Neural crest cell (in vitro differentiated cells): ENCODE data around the gene ZC3H12C. TPM values are rescaled to one million over a fixed set of nuclear protein-coding genes. Genes with fewer than 3 reads are reported as not detected.

Experiments used
- DNase-seq: peaks from one replicate; pipeline ENCODE4 v3.0.0; 2021; ENCODE audit warnings: low read depth, mixed read lengths, low spot score
- H3K27ac Mint-ChIP-seq: one replicate; pipeline ENCODE4 v1.8.0; 2021; ENCODE audit warnings: mild to moderate bottlenecking, mixed read lengths; ENCODE audit not compliant: unreplicated experiment
- H3K27me3 Mint-ChIP-seq: 2 replicates; pipeline ENCODE4 v1.8.0; 2021; ENCODE audit warnings: low read depth, mild to moderate bottlenecking, mixed read lengths
- H3K36me3 Mint-ChIP-seq: 2 replicates; pipeline ENCODE4 v1.8.0; 2021; ENCODE audit warnings: low read depth, mild to moderate bottlenecking, mixed read lengths
- H3K4me1 Mint-ChIP-seq: 2 replicates; pipeline ENCODE4 v1.8.0; 2021; ENCODE audit warnings: mixed read lengths
- H3K4me3 Mint-ChIP-seq: one replicate; pipeline ENCODE4 v1.8.0; 2021; ENCODE audit warnings: mild to moderate bottlenecking, mixed read lengths
- H3K9me3 Mint-ChIP-seq: 2 replicates; pipeline ENCODE4 v1.8.0; 2021; ENCODE audit warnings: mixed read lengths
- total RNA-seq: library from RNA; stranded (reverse); gene quantifications from 2 replicates; pipeline ENCODE4 v1.2.1, GENCODE V29; 2021
- TF ChIP-seq, protein P1 (sequence below): fragments of 200-600 bp; sonication (generic); conservative IDR thresholded peaks from 2 replicates; pipeline ENCODE4 v1.5.0; 2021; ENCODE audit warnings: antibody characterized with exemption, mild to moderate bottlenecking

The ZC3H12C gene
- total RNA-seq, 1 donor from 2014 or later, result 14.4 TPM

- no peak for DNase-seq
- Mint-ChIP-seq H3K9me3 (no peaks in the 10 kb centered on the region), H3K4me1 (no peaks in the 10 kb centered on the region), H3K4me3 (no peak overlapping the region), H3K36me3 (no peaks in the 10 kb centered on the region), H3K27ac (no peak overlapping the region), H3K27me3 (no peaks in the 10 kb centered on the region)
- TF ChIP-seq, protein P1, sequence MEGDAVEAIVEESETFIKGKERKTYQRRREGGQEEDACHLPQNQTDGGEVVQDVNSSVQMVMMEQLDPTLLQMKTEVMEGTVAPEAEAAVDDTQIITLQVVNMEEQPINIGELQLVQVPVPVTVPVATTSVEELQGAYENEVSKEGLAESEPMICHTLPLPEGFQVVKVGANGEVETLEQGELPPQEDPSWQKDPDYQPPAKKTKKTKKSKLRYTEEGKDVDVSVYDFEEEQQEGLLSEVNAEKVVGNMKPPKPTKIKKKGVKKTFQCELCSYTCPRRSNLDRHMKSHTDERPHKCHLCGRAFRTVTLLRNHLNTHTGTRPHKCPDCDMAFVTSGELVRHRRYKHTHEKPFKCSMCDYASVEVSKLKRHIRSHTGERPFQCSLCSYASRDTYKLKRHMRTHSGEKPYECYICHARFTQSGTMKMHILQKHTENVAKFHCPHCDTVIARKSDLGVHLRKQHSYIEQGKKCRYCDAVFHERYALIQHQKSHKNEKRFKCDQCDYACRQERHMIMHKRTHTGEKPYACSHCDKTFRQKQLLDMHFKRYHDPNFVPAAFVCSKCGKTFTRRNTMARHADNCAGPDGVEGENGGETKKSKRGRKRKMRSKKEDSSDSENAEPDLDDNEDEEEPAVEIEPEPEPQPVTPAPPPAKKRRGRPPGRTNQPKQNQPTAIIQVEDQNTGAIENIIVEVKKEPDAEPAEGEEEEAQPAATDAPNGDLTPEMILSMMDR, result no peak
Observed at GRCh38 chr11:110182886-110183285, 89.7 kb downstream of the ZC3H12C start.

DNA sequence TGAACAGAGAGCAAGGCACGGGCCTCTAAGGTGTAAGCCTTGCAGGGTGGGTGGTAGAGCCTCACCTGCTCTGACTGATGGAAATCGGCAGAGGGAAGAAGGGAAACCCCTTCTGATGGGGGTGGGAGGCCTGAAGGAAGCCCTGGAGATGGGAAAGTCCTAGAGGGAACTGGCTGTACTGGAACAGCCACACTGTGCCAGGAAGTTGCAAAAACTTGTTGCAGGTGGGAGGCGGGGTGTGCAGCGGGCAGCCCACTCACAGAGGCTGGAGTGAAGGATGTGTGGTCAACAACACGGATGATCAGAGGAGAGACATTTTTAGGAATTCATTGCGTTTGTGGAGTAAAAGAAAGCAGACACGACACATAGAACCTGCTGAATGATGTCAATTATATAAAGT, 91.3 kb downstream of the ZC3H12C start:
- Mint-ChIP-seq H3K27ac (no peak overlapping the region), H3K36me3 (no peaks in the 10 kb centered on the region), H3K27me3 (no peaks in the 10 kb centered on the region), H3K9me3 (no peaks in the 10 kb centered on the region), H3K4me1 (no peaks in the 10 kb centered on the region), H3K4me3 (no peak overlapping the region)
- no peak for DNase-seq
- TF ChIP-seq, protein P1, result no peak

GRCh38 chr11:110185121-110185591, 92.0 kb downstream of the ZC3H12C start:
- Mint-ChIP-seq H3K4me1 (no peaks in the 10 kb centered on the region), H3K27me3 (no peaks in the 10 kb centered on the region), H3K27ac (no peak overlapping the region), H3K9me3 (no peaks in the 10 kb centered on the region), H3K4me3 (no peak overlapping the region), H3K36me3 (no peaks in the 10 kb centered on the region)
- TF ChIP-seq, protein P1, result no peak
- no peak for DNase-seq

- DNase-seq, result no peak
- Mint-ChIP-seq H3K27me3 (no peaks in the 10 kb centered on the region), H3K4me1 (no peaks in the 10 kb centered on the region), H3K27ac (no peak overlapping the region), H3K36me3 (no peaks in the 10 kb centered on the region), H3K9me3 (no peaks in the 10 kb centered on the region), H3K4me3 (no peak overlapping the region)
- TF ChIP-seq, protein P1, result no peak
Observed at GRCh38 chr11:110185599-110185998, 92.4 kb downstream of the ZC3H12C start.

- H3K27ac Mint-ChIP-seq, result peak overlapping the region; percentile 6
- H3K27me3 Mint-ChIP-seq, result no peaks in the 10 kb centered on the region
- H3K36me3 Mint-ChIP-seq, result no peaks in the 10 kb centered on the region
- H3K9me3 Mint-ChIP-seq, result no peaks in the 10 kb centered on the region
- TF ChIP-seq, protein P1, result no peak
- no peaks in the 10 kb centered on the region for H3K4me1 Mint-ChIP-seq
- DNase-seq, result no peak
- no peak overlapping the region for H3K4me3 Mint-ChIP-seq
Observed at GRCh38 chr11:110186456-110186855, 93.3 kb downstream of the ZC3H12C start.

GRCh38 chr11:110186867-110187266, 93.7 kb downstream of the ZC3H12C start:
- no peaks in the 10 kb centered on the region for H3K4me1 Mint-ChIP-seq
- TF ChIP-seq, protein P1, result no peak
- no peak overlapping the region for H3K27ac Mint-ChIP-seq
- H3K4me3 Mint-ChIP-seq, result no peak overlapping the region
- no peaks in the 10 kb centered on the region for H3K36me3 Mint-ChIP-seq
- no peaks in the 10 kb centered on the region for H3K27me3 Mint-ChIP-seq
- no peak for DNase-seq
- no peaks in the 10 kb centered on the region for H3K9me3 Mint-ChIP-seq
